ENCODE measurements around the gene APC2.
"Not testable (repeated sequence)": the region's sequence is repeated elsewhere in the genome, so short reads cannot be mapped to it uniquely, and the experiment has no call there.

The APC2 gene

GRCh38 chr19:1496714-1497577, 47.0 kb downstream of the APC2 start:
- Histone ChIP-seq H3K27ac (no peak overlapping the region), H3K4me3 (no peak overlapping the region)

GRCh38 chr19:1497578-1498235, 47.8 kb downstream of the APC2 start:
- H3K9me3 ChIP-seq: no peaks in the 10 kb centered on the region
- no peaks in the 10 kb centered on the region for H3K36me3 ChIP-seq
- H3K27me3 ChIP-seq: peaks cover 0 to 56% of the 10 kb centered on the region in 2 donors
- H3K4me3 ChIP-seq: no peak overlapping the region
- no peak for DNase-seq
- H3K27ac ChIP-seq: no peak overlapping the region
- TF ChIP-seq CTCF (IDR thresholded peaks at IDR 0.05): no peak
- peaks cover 0 to 3% (median 0%) of the 10 kb centered on the region in 4 donors for H3K4me1 ChIP-seq
- intact Hi-C loops (cut with DNase I; ENCODE audit: low total_unique reads): no loop called here

More at GRCh38 chr19:1496714-1497577, 47.0 kb downstream of the APC2 start:
- H3K36me3 ChIP-seq: no peaks in the 10 kb centered on the region
- no peaks in the 10 kb centered on the region for H3K9me3 ChIP-seq
- H3K27me3 ChIP-seq: peaks cover 0 to 53% of the 10 kb centered on the region in 2 donors
- intact Hi-C loops (cut with DNase I; ENCODE audit: low total_unique reads): no loop called here
- no peak for DNase-seq
- peaks cover 0 to 2% (median 0%) of the 10 kb centered on the region in 4 donors for H3K4me1 ChIP-seq
- TF ChIP-seq CTCF (IDR thresholded peaks at IDR 0.05): no peak

GRCh38 chr19:1499231-1499630, 49.3 kb downstream of the APC2 start:
- DNase-seq; H3K36me3 ChIP-seq; H3K27ac ChIP-seq; H3K9me3 ChIP-seq; intact Hi-C loops (cut with DNase I; ENCODE audit: low total_unique reads); H3K4me3 ChIP-seq: not testable (repeated sequence)
- H3K27me3 ChIP-seq: peaks cover 0 to 65% of the 10 kb centered on the region in 2 donors
- H3K4me1 ChIP-seq: peaks cover 0 to 16% (median 6%) of the 10 kb centered on the region in 4 donors

- TF ChIP-seq CTCF (IDR thresholded peaks at IDR 0.05): no peak
- Histone ChIP-seq H3K27me3 (peaks cover 0 to 63% of the 10 kb centered on the region in 2 donors), H3K36me3 (no peaks in the 10 kb centered on the region), H3K27ac (no peak overlapping the region), H3K9me3 (no peaks in the 10 kb centered on the region), H3K4me3 (no peak overlapping the region), H3K4me1 (peaks cover 0 to 16% (median 6%) of the 10 kb centered on the region in 4 donors)
- intact Hi-C loops (cut with DNase I; ENCODE audit: low total_unique reads): no loop called here
- DNase-seq: no peak
Observed at GRCh38 chr19:1501200-1501595, 51.3 kb downstream of the APC2 start.

GRCh38 chr19:1502433-1503088, 52.6 kb downstream of the APC2 start:
- no peaks in the 10 kb centered on the region for H3K36me3 ChIP-seq
- intact Hi-C loops (cut with DNase I; ENCODE audit: low total_unique reads): no loop called here
- peaks cover 0 to 60% of the 10 kb centered on the region in 2 donors for H3K27me3 ChIP-seq
- DNase-seq: no peak
- H3K4me1 ChIP-seq: peaks cover 0 to 20% (median 12%) of the 10 kb centered on the region in 4 donors
- no peaks in the 10 kb centered on the region for H3K9me3 ChIP-seq
- H3K4me3 ChIP-seq: no peak overlapping the region
- TF ChIP-seq CTCF (IDR thresholded peaks at IDR 0.05): no peak
- no peak overlapping the region for H3K27ac ChIP-seq
